Breast epithelium (tissue), 3 donors: Measurements from ENCODE around the gene CHD3.

Experiments
- CTCF ChIP-seq, 3 donors: fragments of 450-650 bp; IDR thresholded peaks; one replicate each; pipeline ENCODE4 v1.5.1; 2016 to 2017; ENCODE audit warnings: antibody characterized with exemption in 3 of 3, mild to moderate bottlenecking in 3 of 3, moderate library complexity in 3 of 3
- POLR2A ChIP-seq: fragments of 450-650 bp; IDR thresholded peaks from one replicate; pipeline ENCODE4 v1.6.1; 2016; ENCODE audit warnings: antibody characterized with exemption, mild to moderate bottlenecking, moderate library complexity

DNA sequence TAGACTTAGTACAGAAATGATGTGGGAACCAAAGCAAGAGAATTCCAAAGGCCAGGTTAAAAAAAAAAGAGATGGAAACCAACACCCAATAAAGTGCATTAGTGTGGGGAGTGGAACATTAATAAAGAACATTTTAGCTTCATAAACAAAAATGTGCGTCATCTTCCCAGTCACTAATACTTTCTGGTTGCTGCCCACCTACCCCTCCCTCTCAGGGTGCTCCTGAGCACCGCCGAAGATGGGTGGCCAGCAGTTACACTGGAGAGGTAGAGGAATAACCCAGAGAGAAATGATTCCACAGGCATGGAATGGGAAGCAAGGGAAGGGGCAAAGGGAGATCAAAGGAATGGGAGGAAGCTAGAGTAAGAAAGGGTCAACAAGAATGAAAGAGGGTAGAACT, 6.0 kb upstream of the CHD3 start:
- no peak for TF ChIP-seq POLR2A
- no peak for TF ChIP-seq CTCF (IDR thresholded peaks at IDR 0.05)
